ENCODE measurements around the gene PARD3B.

Gene PARD3B

DNA sequence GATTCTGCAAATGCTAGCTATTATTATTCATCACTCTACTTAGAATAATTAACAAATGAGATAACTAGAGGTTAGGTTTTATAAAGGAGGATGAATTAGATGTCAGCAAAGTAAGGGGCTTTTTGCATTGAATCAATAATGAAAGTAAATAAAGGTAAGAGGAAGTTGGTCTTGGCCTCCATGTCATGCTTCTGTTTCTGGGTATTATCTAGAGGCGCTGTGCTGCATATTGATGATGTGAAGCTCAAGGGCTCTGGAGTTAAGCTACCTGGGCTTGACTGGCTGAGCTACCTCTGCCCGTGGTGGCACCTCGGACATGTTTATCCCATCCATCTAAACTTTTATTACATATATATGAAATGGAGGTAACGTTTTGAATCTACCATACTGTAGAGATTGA is 350.9 kb downstream of the PARD3B start:
- no peak for DNase-seq (ENCODE audit: low read depth)

DNA sequence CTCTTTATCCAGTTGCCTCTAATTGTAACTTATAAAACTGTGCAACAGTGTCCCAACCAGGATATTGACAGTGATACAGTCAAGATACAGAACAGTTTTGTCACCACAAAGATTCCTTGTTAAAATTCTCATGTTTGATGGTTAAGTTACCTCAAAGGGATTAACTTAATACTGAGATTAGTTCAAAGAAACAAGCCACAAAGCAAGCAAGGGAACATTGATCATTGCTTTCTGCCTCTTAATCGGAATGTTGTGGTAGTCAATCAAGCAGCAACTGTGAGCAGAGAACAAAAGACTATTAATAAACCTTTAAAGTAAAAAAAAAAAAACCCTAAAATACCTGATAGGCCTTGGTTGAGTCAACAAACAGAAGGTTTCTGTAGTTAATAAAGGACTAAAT is 352.3 kb downstream of the PARD3B start:
- DNase-seq (ENCODE audit: low read depth) = no peak

DNA sequence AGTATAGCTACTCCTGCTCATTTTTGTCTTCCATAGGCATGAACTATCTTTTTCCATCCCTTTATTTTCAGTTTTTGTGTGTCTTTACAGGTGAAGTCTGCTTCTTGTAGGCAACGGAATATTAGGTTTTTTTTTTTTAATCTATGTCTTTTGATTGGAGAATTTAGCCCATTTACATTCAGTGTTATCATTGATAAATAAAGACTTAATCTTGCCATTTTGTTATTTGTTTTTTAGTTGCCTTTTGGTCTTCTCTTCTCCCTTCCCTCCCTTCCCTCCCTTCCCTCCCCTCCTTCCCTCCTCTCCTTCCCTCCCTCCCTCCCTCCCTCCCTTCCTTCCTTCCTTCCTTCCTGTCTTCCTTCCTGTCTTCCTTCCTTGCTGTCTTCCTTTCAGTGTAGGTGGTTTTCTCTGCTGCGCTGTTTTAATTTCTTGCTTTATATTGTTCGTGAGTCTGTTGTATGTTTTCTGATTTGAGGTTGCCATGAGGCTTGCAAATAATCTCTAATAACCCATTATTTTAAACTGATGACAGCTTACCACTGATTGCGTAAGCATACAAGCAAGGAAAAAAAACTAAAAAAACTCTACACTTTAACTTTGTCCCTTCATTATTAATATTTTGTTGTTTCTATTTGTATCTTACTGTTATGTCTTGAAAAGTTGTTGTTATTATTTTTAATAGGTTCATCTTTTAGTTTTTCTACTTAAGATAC is 353.8 kb downstream of the PARD3B start:
- DNase-seq (ENCODE audit: low read depth) = no peak

DNA sequence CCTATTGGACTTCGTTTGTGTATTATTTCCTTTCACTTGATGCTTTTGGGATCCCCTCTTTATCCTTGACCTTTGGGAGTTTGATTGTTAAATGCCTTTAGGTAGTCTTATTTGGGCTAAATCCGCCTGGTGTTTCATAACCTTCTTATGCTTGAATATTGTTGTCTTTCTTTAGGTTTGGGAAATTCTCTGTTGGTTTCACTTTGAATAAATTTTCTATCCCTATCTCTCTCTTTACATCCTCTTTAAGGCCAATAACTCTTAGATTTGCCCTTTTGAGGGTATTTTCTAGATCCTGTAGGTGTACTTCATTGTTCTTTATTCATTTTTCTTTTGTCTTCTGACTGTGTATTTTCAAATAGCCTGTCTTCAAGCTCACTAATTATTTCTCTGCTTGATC is 354.7 kb downstream of the PARD3B start:
- no peak for DNase-seq (ENCODE audit: low read depth)

DNA sequence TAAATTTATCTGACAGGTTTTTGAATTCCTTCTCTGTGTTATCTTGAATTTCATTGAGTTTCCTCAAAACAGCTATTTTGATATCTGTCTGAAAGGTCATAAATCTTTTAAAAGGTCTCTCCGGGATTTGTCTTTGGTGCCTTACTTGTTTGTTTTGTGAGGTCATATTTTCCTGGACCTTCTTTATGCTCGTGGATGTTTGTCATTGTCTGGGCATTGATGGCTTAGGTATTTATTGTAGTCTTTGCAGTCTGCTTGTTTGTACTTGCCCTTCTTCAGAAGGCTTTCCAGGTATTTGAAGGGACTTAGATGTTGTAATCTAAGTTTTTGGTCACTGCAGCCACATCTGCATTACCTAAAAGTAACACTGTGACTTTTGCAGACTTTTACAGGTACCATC is 355.2 kb downstream of the PARD3B start:
- DNase-seq (ENCODE audit: low read depth) = no peak

DNA sequence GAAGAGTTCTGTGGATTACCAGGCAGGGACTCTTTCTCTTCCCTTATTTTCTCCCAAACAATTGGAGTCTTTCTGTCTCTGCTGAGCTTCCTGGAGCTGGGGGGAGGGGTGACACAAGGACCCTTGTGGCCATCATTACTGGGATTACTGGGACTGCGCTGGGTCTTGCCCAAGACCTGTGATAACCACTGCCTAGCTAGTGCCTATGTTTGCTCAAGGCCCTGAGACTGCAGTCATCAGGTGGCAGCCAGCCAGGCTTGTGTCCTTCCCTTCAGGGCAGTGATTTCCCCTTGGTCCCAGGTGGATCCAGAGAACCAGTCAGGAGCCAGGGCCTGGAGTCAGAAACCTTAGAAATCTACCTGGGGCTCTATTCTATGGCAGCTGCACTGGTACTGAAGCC is 355.6 kb downstream of the PARD3B start:
- DNase-seq (ENCODE audit: low read depth) = no peak

DNA sequence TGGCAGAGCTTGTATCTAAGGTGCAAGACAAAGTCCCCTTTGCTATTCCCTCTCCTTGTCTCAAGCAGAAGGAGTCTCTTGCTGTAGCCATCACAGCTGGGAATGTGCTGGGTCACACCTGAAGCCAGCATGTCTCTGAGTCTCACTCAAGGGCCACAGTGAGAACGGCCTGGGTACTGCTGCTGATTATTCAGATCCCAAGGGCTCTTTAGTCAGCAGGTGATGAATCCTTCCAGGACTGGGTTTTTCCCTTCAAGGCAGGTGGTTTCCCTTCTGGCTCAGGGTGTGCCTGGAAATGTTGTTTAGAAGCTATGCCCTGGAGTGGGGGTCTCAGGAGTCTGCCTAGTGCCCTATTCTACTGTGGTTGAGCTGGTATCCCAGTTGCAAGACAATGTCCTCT is 356.3 kb downstream of the PARD3B start:
- DNase-seq (ENCODE audit: low read depth) = no peak

DNA sequence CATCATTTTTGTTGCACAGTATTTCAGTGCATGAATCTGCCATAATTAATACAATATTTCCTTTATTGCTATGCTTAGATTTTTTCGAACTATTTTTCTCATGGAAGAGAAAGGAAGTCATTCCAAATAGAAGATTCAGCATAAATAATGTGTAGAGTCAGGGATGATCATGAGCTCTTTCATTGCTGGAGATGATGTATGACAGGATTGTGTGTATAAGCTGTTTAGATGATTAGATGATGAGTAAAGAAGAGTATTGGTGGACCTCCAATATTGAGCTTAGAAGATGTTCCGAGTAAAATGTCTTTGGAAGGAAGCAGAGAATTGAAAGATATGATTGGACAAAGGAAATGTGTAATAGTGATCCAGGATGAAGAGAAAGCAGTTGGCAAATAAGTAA is 364.5 kb downstream of the PARD3B start:
- DNase-seq (ENCODE audit: low read depth) = no peak

DNA sequence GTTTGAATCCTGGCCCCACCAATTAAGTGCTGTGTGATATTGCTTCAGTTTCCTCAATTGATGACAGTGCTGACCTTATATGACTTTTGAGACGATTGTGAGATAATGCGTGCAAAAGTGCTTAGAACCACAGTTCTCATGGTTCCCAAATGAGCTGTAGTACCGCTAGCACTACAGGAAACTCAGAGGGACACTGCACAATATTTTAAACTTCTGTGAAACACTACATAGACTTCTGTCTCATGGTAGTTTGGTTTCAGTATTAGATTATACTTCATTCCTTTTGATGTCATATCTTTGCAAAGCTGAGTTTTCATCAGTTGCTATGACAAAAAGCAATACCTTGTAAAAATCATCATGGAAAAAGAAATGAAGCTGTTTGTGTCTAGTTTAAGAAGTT is 368.0 kb downstream of the PARD3B start:
- no peak for DNase-seq (ENCODE audit: low read depth)

DNA sequence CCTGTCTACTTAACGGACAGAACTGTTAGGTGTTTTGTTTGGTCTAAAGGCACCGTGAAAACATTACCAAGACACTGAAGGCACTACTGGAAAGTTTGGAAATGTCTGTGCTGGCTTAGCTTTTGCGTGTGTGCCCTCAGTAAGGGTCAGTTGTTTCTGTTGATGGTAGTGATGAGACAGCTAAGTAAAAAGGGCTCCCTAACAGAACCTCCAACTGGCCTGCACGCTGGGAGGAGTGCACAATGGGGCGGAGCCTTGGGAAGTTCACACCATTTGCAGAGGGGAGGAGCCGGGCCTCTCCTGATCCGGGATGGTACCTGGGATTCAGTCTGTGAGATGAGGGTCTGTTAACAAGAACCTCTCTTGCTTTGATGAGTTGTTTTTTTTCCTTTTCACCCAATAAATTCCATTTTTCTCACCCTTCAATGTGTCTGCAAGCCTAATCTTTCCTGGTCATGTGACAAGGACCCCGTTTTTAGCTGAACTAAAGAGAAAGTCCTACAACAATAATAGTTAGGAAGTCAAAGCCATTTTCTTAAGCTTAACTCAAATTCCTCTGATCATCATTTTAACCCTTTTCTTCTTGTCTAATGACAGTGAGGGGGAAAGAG is 368.7 kb downstream of the PARD3B start:
- no peak for DNase-seq (ENCODE audit: low read depth)

DNA sequence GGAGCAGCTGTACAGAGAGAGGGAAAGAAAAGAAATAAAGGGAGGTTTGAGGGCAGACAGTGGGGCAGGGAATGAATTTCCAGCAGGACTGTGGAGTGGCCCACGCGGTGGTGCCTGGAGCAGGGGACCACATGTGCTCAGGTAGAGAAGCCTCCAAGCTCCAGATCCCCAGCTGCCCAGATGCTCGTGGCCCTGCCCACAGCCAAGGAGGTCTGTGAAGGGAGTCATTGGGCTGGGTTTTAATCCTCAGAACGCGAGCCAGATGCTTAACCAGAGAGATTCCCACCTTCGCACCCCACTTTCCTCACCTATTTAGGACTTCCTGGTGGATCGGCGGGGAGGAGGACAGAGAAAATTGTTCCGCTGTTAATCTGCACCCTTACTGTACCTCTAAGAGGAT is 369.4 kb downstream of the PARD3B start:
- DNase-seq (ENCODE audit: low read depth) = no peak

DNA sequence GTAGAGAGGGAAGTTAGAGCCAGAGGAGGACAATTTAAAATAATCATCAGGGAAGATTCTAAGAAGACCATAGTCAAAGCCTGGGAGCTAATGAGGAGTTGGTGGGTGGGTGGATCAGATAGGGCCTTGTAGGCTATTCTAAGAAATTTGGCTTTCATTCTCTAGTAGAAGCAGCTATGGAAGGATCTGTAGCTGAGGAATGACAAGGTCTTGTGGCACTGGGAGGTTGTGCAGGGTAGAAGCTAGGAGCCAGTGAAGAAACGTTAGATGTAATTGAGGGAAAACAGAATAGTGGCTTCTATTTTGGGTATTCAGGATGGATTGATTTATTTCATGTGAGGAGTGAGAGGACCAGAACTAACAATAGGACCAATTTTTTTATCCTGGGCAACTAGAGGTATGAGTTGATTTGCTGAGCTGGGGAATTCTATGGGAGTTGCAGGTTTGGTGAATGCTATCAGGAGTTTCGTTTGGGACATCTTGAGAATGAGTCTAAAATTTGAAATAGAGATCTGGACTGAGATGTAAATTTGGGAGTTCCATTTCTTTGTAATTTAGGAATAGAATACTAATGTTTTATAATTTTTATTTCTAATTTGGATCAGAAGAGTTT is 371.9 kb downstream of the PARD3B start:
- DNase-seq (ENCODE audit: low read depth) = no peak

DNA sequence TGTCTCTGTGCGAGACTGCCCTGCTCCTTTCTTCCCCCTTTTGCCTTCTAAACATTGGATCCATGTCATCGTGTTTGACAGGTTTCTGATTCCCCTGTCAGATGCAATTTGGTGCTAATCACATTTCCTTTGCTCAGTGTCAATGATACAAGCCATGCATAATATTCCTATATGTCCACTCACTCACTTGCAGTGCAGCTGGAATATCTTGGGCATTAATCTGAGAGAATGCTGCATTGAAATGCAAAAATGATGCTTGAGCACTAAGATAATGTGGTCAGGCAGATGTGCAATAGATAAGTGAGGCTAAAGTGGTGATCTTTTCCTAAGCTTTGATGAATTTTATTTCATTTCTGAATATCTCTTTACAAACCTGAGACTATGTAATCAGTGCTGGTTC is 375.5 kb downstream of the PARD3B start:
- DNase-seq (ENCODE audit: low read depth) = no peak

DNA sequence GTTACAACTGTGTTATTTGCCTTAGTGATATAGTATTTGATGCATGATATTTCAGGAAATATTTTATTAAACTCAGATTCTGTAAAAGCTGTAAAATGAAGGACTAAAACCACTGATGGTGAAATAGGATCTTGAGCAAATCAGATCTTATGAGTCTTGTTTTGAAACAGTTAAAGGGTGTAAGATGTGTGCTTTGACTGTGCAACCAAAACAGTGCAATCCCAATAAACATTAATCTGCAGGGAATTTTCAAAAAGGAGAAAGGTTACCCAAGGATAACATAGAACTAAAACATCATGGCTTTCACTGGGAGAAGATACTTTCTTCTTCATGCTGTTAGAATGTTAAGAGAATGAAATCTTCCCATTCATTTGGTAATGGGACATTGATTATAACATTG is 378.7 kb downstream of the PARD3B start:
- DNase-seq (ENCODE audit: low read depth) = no peak

DNA sequence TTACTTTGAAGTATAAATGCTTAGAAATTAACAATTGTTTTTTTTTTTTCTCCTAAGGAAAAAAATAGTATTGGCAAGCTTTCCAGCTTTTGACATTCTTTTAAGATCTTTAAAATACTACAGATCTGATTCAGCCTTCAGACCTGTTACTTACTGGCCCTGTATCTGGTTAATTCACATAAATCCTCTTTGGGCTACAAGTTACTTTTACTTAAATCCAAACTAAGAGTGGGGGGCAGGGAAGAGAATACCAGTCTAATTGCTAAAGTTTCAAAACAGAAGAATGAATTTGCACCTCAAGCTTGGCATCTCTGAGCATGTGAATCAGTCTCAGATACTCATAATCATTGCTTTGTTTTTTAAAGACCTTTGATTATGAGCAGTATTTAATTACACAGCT is 386.3 kb downstream of the PARD3B start:
- DNase-seq (ENCODE audit: low read depth) = no peak

DNA sequence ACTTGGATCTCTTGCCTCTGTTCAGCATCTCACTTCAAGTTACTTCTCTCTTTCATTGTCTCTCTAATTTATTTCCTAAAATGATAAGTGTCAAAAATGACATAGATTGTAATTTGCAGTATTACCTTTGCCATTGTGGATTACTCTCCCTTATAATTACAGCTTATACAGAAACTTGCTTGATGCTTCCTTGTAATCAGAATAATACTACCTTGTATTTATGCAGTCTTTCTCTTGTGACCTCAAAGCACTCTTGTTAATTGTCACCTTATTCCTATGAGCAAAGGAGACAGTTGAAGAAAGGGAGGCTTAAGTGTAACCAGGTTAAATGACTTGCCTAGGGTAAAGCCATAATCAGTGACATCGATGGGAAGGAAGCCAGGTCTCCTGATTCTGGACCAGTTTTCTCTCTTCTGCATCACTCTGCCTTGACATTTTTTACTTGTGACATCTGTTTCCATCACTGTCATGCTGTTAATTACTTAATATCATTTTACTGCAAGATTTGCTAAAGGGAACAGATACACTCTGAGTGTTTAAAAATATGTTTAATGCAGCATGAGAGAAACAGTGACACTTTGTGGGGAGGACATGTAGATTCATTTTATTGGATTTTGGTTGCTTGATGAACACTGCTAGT is 388.6 kb downstream of the PARD3B start:
- no peak for DNase-seq (ENCODE audit: low read depth)

DNA sequence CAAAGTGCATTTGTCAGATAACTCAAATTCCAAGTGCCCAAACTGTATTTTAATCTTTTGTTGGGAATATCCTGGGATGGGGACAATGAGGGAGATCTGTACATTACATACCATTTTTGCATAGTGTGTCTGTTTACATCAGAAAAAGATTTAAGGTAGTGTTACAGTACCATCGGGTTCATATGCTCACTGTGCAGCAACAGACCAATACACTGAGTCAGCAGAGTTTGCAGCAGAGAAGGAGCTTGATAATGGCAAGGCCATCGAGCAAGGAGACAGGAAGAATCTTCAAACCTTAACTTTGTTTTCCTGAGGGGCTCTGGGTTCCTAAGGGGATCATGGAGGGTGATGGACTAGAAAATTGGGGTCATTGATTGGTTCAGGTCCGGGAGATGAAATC is 399.7 kb downstream of the PARD3B start:
- no peak for DNase-seq (ENCODE audit: low read depth)

DNA sequence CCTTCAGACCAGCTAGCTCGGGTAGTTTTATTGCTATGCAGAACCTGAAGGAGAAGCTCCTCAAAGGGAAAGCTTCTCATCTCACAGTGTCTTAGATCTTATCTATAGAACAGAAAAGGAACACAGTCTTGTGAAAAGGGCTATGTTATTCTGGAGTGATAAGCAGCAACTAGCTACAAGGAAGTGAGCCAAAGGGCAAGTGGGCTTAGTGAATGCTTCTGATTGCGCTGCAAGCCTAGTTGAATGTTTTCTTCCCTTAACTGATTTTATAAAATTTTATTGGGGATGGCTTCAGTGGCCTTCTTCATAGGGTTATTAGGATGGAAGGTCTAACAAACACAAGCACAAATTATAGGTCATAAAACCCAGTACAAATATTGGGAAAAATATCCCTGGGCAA is 400.1 kb downstream of the PARD3B start:
- no peak for DNase-seq (ENCODE audit: low read depth)

DNA sequence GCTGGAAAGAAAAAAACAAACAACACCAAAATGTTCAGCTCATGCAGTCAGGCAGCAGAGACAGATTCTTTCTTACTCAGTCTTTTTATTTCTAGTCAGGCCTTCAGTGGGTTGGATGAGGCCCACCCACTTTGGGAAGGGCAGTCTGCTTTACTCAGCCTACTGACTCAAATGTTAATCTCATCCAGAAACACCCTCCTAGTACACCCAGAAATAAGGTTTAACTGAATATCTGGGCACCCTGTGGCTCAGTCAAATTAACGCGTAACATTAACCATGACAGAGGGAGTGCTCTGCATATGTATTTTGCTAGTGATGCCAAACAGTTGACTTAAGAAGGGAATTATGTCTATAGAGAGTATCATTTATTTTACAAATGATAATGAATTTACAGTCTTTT is 401.6 kb downstream of the PARD3B start:
- DNase-seq (ENCODE audit: low read depth) = no peak

DNA sequence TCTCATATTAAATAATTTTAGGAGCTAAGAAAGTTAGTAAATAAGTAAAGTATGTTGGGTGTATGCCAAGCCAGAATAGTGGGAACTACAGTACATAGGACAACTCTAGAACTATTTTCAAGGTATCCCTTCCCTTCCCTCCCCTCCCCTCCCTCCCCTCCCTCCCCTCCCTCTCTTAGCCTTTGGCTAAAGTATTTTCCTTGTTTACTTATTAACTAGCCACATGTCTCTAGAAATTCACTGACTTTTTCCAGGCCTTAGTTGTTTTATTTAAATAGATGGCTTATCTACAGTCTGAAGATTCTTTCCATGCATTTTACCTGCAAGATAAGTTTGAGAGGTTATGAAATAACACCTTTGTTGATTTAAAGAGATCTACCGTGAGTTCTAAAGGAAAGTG is 402.1 kb downstream of the PARD3B start:
- no peak for DNase-seq (ENCODE audit: low read depth)

DNA sequence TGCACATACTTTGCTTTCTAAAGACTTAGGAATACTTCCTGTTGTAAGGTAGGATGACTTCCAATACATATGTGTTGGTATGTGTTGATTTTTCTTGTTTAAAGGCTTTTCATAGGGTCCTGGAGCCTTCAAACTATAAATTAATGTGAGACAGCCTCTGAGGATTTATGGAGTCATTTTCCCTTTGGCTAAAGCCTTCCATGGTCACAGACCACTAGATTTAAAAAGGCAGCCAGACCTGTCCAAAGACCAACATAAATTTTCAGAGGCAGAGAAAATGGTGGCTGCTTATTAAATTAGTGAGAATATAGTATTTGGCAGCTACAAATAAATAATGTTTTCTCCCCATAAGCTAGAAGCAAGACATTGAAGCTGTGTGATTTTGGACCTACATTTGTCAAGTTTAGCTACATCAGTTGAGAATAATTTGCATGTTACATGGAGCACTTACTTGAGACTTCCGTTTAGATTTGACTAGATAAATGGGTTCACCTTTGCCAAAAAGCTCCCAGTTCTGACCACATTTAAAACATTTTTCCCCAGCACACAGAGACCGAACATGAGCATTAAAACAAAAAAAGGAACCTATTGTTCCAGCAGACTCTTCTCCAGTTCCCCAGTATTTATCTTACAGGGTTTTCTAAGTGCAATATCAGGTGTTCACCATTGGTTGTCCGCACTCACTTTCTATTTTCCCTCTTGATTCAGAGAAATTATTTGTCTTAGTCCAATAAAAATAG is 402.9 kb downstream of the PARD3B start:
- no peak for DNase-seq (ENCODE audit: low read depth)

DNA sequence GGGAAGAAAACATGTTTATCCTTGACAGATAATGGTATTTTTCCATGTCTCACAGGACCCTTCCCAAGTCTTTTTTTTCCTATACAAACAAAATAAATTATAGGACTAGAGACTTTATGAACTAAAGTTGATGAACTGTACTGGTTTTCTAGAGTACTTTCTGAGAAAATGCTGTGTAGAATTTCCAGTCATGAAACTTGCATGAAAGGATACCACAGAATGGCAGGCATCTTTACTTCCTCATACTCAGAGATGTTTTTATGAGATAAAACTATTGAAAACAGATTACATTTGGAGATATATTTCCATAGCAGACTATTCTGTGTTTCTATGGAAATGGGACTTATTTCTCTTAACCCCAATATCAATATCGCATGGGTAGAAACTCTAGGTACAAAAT is 403.5 kb downstream of the PARD3B start:
- DNase-seq (ENCODE audit: low read depth) = no peak
